Embryonic facial prominence (tissue), 1 donor: ENCODE results near the gene RNF39.
A peak's percentile ranks its signal among the peaks of the same experiment; 100 is the strongest.
"Not testable (repeated sequence)": the region's sequence is repeated elsewhere in the genome, so short reads cannot be mapped to it uniquely, and the experiment has no call there.

Source experiments
- DNase-seq: peaks from one replicate; pipeline ENCODE4 v3.0.0-alpha.2; 2016; ENCODE audit errors: extremely low spot score

Gene RNF39

DNA sequence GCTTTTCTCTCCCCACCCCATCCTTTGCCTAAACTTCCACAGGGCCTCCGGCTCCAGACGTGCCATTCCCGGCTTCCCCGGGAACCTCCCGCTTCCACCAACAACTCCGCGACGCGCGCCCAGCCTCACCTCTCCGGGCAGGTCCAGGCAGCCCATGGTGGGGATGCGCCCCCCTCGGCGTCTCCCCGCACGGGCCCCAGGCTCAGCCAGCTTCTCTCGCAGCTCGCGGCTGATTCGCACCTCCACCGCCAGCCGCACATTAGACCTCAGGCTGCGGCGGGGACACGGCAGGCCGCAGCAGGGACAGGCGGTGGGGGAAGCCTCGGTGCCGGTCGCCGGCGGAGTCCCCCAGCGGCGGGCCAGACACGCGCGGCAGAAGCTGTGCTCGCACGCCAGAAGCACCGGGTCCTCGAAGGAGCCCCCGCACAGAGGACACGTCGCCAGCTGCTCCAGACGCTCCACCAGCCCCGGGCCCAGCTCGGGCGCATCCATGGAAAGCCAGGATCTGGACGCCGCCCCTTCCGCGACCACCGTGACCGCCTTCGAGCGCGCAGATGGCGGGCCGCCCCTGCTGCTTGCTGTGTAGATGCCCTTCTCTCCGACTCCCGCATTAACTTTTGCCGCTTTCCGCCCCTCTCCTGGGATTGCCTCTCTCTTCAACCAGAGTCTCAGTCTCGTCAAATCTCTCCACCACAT is at the start of gene RNF39:
TSS of gene RNF39 (minus strand) at position 676 of the 696 bp plus-strand sequence. CDS start at position 492, 184 bp downstream.
- DNase-seq: no peak

DNA sequence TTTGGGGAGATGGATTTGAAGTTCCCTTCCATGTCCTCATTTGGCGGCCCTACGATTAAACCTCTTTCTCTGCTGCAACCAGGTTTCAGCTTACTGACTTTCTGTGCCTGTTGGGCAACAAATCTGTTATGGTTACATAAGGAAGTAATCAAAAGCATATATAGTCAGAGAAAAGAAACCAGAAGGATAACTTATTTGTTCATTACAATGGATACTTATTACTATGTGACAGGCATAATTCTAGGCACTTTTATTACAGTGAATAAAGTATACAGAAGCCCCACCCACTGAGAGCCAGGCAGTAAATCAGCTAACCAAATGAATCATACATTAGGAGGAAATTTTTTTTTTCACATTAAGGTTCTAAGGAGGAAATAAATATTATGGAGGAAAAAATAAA is 46.9 kb upstream of the RNF39 start:
- DNase-seq: no peak

DNA sequence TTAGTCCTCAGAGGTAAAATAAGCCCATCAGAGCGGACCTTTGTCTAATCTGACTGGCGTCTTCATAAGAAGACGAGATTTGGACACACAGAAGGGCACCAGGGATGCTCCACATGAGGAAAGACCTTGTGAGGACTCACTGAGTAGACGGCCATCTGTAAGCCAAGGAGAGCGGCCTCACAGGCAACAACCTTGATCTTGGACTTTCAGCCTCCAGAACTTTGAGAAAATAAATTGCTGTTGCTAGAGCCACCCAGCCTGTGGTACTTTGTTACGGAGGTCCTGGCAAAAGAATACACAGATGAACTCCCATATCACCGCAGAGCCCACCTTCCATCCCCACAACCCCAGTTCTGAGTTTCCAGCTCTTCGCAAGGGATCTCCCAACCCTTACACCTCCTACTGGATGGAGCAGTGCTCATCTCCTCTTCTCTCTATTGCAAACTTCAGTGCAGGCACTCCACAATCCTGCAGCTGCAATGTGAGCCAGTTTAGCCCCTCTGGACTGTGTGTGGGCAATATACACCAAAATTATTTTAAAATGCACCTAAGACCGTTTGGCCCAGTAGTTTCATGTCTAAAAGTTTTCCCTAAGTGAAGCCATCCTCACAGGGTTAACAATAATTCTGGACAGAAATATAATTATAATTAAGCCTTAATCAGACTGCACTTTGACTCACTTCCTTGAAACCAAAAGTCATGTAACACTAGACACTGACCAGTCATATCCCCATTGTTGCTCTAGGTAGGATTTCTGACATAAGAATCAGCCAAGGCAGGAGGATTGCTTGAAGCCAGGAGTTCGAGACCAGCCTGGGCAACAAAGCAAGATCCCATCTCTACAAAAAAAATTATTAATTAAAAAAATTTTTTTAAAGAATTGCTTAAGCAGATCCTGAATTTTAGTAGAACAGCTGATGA is 46.1 kb upstream of the RNF39 start:
- no peak for DNase-seq

DNA sequence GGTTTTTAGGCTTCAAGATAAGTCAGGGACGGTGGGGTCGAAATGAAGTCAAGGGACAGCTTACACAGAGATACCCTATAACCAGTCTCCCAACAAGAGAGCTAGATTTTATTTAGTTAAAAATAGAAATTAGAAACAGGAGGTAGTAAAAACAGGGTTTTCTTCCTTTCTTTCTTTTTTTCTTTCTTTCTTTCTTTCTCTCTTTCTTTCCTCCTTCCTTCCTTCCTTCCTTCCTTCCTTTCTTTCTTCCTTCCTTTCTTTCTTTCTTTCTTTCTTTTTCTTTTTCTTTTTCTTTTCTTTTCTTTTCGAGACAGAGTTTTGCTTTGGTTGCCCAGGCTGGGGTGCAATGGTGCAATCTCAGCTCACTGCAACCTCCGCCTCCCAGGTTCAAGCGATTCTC is 43.1 kb upstream of the RNF39 start:
- not testable (repeated sequence) for DNase-seq

DNA sequence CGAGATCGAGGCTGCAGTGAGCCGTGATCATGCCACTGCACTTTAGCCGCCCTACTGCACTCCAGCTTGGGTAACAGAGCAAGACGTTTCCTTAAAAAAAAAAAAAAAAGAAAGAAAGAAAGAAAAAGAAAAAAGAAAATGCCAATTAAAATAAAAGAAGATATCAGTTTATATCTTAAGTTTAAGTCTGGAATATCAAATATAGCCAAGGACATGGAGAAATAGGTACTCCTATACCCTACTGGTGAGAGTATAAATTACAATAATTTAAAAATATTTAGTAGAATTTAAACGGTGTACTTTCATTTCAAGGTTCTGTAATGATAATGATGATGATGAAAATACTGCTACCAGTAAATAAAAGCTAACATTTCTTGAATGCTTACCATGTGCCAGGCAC is 41.2 kb upstream of the RNF39 start:
- DNase-seq: no peak

- no peak for DNase-seq
Observed at GRCh38 chr6:30113841-30114240, 38.3 kb upstream of the RNF39 start.

DNA sequence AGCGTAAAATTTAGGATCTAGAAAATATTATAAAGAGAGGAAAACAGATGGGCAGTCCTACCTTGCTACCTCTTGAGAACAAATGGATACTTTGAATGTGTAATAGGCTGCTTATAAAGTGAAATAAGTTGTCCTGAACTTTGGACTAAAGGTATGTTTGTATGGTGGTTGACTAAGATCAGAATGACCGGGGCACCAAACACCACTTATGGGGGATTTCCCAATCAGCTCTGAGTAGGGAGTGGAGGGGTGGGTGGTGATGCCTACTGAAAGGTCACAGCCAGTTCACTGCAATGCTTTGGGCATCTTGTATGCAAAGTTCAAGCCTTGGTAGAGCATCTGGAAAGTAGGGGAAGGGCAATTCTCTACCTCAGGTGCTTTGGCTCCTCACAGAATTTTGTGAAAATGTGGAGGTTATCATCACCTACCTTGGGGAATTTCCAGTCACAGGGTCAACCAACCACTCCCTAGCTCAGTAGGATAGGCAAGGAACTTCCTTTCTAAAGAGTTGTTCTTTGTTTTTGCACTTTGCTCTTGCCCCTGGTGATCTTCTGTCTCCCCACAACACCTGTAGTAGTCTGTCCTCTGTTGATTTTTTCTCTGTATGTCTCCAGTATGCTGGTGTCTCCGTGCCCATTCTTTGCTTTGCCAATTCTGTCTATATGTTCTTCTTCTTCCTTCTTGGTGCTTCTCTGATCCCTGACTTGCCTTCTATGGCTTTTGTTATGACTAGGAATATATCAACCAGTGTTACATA is 37.6 kb upstream of the RNF39 start, which contains the start of gene TRIM31:
TSS of gene TRIM31 (minus strand) at position 88 of the 757 bp plus-strand sequence. CDS start 285 bp downstream, outside the sequence.
- DNase-seq: no peak

DNA sequence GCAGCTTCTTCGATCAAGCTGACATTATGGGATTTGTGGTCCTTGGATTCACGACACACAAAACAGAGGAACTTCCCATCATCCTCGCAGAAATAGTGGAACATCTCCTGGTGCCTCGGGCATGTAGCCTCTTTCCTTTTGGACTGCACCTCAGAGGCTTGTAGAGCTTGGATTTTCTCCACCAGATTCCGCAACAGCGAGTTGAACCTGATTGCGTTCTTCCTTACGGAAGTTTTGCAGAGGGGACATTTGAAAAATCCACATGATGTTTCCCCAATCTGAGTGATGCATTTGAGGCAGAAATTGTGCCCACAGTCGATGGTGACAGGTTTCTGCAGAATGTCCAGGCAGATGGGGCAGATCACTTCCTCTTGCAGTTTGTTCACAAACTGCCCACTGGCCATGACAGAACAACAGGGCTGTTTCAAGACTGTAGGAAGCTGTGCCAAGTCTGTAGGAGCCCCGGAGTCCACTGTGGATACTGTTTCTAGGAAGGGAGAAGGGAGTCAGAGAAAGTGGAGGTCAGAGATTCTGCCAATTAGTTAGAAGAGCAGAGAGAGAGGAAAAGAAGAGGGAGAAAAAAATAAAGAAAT is 36.9 kb upstream of the RNF39 start:
- DNase-seq: no peak

GRCh38 chr6:30111266-30111856 is 35.8 kb upstream of the RNF39 start:
- DNase-seq: no peak

DNA sequence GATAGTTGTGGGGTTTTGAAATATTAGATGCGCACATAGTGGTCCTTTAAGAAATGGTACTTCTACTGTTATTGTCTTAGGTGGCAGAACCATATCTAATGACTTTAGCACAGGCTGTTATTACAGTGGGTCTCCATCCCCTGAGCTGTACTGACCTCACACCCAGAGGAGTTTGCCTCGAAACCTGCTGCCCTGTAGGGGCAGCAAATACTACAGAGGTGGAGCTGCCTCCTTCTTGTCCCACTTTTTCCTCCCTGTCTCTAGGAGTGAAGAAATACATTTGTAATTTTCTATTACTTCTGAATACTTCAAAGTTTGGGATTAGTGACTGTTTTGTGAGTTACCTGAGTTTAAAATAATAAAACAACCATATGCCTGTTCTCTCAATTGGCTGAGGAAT is 29.1 kb upstream of the RNF39 start:
- DNase-seq: no peak

DNA sequence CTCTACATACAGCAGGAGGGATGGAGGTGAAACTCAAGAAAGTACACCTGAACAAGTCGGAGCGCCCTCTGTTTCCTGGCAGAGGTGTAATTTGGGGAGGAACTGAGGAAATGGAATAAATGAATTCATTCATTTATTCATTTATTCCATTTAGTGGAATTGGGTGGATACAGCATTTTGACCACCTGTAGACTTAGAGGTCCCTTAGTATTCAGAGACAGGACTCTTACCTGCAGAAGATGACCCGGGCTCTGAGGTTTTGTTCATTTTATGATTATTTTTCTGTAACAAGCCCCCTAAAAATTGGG is 28.3 kb upstream of the RNF39 start:
- DNase-seq: no peak

DNA sequence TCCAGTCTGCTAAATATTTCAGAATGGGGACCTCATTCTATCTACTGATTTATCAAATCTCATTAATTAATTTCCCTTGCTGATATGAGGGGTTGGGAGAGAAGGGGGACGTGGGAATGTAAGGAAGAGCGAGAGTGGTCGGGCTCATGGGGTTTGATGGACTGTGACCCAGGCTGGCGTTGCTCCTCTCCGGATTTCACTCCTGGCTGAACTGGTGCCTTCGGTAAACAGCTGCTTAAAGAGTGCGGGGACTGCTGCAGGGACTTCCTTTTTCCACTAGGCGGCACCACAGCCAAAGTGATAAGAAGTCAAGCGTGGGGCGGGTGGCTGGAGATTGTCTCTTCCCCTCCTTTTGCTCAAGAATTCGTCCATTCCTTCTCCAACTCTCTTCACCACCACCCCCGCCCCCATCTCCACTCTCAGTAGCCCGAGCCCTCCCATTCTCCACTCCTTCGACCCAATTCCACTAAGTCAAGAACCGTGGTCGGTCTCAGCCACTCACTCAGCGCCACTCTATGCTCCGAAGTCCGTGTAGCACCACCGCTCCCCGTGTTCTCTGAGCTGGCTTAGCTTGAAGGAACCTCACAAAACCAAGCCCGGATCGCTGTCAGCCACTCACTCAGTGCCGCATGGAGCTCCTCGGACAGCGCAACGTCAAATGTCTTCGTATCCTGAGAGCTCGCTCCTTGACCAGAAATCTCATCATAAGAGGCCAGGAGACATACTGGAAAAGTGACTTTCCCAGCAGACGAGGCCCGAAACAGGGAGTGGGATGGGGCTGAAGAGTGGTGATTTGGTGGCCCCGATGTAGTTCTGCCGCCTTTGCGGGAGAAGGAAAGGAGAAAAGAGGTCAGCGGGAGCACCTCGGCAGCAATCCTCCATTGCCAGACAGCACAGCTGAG is 27.7 kb upstream of the RNF39 start:
- peak; percentile 56 for DNase-seq

DNA sequence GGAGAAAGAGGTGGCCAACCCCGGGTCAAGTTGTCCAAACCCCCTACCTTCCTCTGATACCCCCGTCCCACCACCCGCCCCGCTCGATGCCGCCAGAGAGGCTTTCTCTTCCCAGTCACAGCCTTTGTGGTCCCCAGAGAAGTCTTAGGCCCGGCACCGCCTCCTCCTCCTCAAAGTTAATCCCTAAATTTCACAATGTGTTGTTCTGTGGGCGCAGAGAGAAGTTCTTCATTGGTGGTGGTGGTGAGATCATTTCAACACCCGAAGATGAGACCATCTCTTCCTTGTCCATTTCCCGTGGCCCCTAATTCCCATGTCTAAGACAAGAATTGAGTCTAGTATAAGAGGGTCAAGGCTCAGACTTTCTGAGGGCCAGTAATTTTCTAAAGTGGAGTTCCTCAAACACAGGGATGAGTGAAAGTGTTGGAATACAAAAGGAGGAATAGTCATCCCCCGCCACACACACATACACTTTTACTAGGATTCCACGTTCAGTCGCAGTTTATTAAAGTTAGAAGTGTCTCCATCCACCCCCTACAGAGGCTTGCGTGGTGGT is 26.9 kb upstream of the RNF39 start:
- DNase-seq: no peak

DNA sequence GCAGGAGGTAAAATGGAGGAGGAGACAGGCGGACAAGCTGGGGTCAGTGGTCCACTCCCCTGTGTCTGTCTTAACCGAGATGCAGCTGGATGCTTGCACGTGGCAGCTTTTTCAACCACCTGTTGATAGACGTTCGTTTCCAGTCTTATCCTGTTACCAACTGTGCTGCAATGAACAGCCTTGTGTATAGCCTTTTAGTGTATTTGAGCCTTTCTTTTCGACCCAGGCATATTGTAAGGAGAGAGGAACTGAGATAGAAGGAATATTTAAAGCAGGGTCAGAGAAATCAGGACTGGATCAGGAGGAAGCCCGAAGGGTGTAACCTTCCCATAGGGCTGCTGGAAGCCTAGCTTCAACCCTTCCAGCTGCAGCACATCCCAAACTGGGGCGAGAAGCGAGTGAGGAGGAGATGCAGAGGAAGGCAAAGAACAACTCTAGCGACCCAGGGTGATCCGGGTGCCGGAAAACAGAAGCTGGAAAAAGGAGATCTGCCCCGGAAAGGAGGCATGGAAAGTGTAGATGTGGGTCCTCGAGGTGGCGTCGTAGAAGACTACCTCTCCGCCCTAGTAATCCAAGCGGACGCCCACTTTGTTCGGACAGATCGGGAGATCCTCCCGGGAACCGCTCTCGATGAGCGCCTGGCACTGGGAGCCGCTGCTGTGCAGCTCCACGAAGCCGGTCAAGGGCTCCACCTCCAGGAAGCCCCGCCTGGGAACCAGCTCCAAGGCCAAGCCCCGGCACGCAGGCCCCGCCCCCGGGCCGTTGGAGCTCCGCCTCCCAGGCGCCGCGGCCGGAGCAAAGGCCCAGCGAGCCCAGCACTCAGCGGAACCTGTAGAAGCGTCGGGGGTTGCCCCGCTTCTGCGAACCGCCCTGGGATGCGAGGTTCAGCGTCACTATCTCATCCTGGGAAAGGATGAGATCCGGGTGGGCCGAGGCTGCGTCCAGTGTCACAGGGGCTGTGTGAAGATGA is 26.2 kb upstream of the RNF39 start:
- DNase-seq: no peak

- no peak for DNase-seq
Observed at GRCh38 chr6:30100585-30101443, 25.2 kb upstream of the RNF39 start.

GRCh38 chr6:30100154-30100553 is 24.6 kb upstream of the RNF39 start:
- no peak for DNase-seq

DNA sequence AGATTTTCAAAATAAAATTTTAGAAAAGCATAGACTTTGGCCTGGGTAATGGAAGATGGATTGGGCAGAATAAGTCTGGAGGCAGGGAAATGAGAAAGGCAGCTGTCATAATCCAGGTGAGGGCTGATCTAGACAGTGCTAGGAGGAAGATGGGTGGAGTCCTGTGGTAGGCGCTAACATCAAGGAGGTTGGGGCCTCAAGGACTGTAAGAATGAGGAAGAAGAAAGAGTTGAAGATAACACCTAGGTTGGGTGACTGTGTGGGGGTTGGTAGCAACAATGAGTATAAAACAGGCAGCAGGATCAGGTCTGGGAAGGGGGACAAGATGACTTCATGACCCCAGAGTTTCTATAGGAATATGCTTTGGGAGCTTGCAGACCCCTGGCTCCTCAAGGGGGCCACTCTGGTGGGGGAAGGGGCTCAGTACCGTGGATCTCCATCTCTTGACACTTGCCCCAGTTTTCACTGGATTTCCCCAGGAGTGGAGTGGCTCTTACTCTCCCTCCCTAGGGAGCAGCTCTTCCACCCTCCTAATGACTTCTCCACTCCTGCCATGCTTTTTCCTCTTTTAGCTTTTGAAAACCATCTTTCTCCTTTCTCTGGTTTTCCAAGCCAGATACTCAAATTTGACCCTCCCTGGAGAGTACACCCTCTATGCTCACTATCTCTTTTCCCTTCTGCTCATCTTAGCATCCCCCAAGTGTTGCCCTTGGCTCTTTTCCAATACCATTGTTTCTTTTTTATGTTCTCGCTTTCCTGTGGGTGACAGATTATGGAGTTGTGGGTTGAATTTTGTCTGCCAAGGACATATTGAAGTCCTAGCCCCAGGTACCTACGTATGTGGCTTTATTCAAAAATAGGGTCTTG is 22.6 kb upstream of the RNF39 start:
- no peak for DNase-seq
